HK-2 (cell line): ENCODE measurements around the gene XG.
"Not testable (repeated sequence)": the region's sequence is repeated elsewhere in the genome, so short reads cannot be mapped to it uniquely, and the experiment has no call there.

Experiments
- DNase-seq: peaks from one replicate; pipeline ENCODE4 v3.0.0-alpha.2; 2018; ENCODE audit not compliant: unreplicated experiment

The XG gene

GRCh38 chrX:2780472-2781225 lies 28.8 kb downstream of the XG start:
- not testable (repeated sequence) for DNase-seq

DNA sequence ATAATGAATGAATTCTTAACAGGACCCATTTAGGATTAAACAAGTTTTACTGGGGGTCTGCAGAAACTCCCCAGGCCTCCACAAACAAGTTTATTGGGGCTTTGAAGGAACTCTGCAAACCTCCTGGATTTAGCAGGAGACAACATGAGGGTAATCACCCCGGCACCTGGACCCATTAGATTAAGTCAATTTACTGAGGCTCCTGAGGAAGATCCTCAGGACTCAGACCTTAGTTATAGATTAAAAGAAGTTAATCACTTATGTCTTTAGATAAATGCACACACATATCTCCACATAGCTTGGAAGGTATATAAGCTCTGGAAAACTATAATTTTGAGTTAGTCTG lies 29.4 kb downstream of the XG start:
- no peak for DNase-seq

GRCh38 chrX:2781698-2782097 lies 29.9 kb downstream of the XG start:
- no peak for DNase-seq

- no peak for DNase-seq
Measured at GRCh38 chrX:2782171-2782570, 30.3 kb downstream of the XG start.

GRCh38 chrX:2782778-2783177 lies 30.9 kb downstream of the XG start:
- DNase-seq, result no peak

GRCh38 chrX:2784026-2784425 lies 32.2 kb downstream of the XG start:
- DNase-seq, result no peak

GRCh38 chrX:2785538-2785937 lies 33.7 kb downstream of the XG start:
- no peak for DNase-seq

DNA sequence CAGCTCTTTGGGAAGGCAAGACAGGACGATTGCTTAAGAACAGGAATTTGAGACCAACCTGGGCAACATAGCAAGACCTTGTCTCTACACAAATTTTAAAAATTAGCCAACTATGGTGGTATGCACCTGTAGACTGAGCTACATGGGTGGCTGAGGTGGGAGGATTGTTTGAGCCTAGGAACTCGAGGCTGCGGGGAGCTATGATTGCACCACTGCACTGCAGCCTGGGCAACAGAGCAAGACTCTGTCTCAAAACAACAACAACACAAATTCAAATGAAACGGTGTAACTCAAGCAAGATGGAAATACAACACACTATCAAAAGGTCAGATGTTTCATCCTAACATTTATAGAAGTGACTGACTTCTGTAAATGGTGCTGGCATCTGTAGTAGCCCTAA lies 37.1 kb downstream of the XG start:
- no peak for DNase-seq

DNA sequence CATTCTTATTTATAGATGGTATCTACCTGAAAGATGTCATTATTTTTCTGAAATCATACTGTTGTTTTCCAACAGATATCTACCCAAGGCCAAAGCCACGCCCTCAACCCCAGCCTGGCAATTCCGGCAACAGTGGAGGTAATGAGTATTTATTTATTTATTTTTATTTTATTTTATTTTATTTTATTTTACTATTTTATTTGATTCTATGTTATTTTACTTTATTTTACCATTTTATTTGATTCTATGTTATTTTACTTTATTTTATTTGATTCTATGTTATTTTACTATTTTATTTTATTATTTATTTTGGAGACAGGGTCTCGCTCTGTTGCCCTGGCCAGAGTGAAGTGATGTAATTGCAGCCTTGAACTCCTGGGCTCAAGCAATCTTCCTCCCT lies 37.7 kb downstream of the XG start:
- DNase-seq, result no peak

DNA sequence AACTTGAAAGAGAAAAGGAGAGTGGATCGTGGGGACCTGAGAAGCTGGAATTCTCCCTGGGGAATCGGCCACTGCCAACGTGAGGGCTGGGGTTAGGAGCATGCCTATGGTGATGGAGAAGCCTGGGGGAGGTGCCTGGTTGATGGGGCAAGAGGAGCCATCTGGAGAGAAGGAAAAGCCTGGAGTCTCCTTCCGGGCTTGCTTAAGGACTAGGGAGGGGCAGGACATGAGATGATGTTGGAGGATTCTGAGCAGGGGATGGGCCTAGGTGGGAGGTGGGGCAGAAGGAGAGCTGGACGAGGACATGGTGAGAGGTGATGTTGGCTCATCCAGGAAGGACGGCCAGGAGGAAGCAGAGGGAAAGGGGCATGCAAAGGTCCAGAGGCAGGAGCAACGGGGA lies 41.9 kb downstream of the XG start:
- DNase-seq, result no peak

- no peak for DNase-seq
Measured at GRCh38 chrX:2794336-2794735, 42.5 kb downstream of the XG start.

GRCh38 chrX:2796808-2797207 lies 45.0 kb downstream of the XG start:
- not testable (repeated sequence) for DNase-seq

DNA sequence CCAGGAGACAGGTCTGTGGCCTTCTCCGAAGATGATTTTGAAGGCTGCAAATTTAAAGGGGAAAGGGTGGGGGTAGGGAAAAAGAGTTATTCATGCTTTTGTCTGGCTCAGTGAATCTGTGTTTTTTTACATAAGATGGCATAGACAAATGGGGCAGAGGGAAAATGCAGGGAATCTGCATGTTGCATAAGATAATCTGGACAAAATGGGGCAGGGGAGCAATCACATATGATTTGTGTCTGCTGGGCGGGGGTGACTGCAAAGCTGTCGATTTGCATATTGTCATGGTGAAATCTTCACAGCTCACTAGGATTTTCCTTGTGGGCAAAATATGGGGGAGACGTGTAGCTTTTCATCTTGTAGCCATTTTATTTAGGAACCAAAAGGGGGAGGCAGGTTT lies 47.5 kb downstream of the XG start:
- DNase-seq, result no peak

- not testable (repeated sequence) for DNase-seq
Measured at GRCh38 chrX:2799980-2800379, 48.1 kb downstream of the XG start.

- DNase-seq, result no peak
Measured at GRCh38 chrX:2801223-2801622, 49.4 kb downstream of the XG start.

GRCh38 chrX:2802376-2803090 lies 50.7 kb downstream of the XG start:
- DNase-seq, result not testable (repeated sequence)

DNA sequence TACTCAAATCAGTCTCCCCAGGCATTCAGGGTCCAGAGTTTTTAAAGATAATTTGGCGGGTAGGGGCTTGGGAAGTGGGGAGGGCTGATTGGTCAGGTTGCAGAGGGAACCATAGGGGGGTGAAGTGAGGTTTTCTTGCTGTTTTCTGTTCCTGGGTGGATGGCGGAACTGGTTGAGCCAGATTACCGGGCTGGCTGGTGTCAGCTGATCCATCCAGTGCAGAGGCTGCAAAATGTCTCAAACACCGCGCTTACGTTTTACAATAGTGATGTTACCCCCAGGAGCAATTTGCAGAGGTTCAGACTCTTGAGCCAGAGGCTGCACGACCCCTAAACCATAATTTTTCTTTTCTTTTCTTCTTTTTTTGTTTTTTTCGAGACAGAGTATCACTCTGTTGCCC lies 51.6 kb downstream of the XG start:
- not testable (repeated sequence) for DNase-seq

DNA sequence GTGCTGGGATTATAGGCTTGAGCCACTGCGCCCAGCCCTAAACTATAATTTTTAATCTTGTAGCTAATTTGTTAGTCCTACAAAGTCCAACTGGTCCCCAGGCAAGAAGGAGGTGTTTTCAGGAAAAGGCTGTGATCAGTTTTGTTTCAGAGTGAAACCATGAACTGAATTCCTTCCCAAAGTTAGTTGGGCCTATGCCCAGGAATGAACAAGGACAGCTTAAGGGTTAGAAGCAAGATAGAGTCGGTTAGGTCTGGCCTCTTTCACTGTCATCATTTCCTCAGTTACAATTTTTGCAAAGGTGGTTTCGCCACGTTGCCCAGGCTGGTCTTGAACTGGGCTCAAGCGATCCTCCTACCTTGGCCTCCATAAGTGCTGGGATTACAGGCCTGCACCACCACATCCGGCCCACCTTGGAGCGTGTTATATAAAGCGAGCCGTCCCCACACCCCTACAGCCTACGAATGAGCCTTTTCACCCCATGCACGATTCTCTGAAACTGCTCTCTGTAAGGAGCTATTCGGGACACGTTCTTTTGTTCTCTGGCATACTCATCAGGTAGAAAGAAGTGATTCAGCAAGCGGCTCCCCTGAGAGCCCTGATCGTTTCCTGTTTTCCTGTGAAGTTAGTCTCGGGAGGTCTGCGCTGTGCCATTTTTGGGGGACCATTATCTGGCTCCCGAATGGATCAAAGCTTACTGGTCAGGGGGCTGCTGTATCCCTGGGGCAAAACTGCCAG lies 52.4 kb downstream of the XG start:
- DNase-seq, result not testable (repeated sequence)

- not testable (repeated sequence) for DNase-seq
Measured at GRCh38 chrX:2804858-2805257, 53.0 kb downstream of the XG start.

DNA sequence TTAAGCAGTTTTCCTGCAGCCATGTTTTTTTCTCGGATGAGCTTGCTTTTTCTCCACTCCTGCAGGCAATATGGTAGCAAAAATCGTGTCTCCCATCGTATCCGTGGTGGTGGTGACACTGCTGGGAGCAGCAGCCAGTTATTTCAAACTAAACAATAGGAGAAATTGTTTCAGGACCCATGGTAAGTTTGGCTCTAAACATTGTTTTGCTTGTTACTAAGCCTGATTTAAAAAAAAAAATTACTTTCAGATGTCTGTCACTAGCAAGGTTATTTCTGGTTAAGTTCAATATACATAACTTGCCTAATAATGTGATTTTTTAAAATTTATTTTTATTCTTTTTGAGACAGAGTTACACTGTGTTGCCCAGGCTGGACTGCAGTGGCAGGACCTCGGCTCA lies 59.4 kb downstream of the XG start:
- no peak for DNase-seq

DNA sequence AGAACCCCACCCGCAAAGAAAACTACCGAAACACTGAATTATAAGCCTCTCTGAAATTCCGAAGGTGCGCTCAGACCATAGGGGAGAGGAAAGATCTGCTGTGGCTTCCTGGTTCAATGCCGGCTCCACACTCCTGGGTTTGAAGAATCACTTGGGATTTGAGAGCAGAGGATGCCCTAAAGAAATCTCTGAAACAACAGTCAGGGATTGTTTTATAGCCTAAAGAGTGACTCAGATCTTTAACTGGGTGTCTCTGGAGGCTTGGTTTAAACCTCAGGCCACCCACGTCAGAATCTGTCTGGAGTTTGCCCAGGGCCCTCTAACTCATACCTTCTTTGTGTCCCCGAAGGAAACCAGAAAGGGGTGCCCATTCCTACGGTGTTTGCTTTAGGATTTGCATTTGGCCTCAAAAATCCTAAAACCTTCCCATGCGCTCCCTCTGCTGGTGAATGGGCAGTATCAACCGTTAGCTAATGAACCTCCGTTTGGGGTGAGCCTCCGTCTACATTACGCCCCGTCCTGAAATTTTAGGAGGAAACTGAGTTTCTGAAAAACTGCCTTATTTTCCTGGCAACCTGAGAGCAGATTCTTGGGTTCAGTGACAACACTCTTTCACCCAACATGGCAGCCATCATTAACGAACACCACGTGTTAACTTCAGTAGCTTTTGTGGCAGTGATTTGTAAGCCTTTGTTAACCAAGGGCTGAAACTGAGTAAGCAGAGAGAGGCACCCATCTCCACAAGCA lies 60.5 kb downstream of the XG start:
- DNase-seq, result peak; percentile 20

DNA sequence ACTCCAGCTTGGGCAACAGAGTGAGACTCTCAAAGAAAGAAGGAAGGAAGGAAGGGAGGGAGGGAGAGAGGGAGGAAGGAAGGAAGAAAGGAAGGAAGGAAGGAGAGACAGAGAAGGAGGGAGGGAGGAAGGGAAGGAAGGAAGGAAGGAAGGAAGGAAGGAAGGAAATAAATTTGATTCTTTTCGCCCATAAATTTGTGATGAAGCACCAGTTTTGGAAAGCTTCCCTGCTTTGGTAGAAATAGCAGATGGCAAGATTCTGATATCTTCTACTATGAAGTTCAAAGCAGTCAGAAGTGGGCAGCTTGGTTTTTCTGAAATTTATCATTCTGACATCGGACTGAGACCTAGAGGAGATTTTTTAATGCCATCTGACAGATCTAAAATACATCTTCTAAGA lies 65.2 kb downstream of the XG start:
- DNase-seq, result no peak
